Large intestine (tissue), 3 donors: ENCODE data around the gene UBE2L5. TPM values are rescaled to one million over a fixed set of nuclear protein-coding genes. Genes with fewer than 3 reads are reported as not detected.
"Not testable (repeated sequence)": the region's sequence is repeated elsewhere in the genome, so short reads cannot be mapped to it uniquely, and the experiment has no call there.

Source experiments
- DNase-seq, 2 donors: peaks; one replicate each; pipeline versions ENCODE4 v3.0.0 to v3.0.0-alpha.2; 2013
- H3K27ac ChIP-seq: one replicate; pipeline ENCODE4 v1.5.1; 2013; ENCODE audit warnings: low read length
- H3K27me3 ChIP-seq: 2 replicates; pipeline ENCODE4 v1.6.1; 2013; ENCODE audit warnings: low read length; ENCODE audit not compliant: control insufficient read depth, insufficient read depth
- H3K36me3 ChIP-seq: 2 replicates; pipeline ENCODE4 v1.6.1; 2013; ENCODE audit warnings: low read length; ENCODE audit not compliant: control insufficient read depth, insufficient read depth
- H3K4me1 ChIP-seq: one replicate; pipeline ENCODE4 v1.6.1; 2013; ENCODE audit warnings: low read length; ENCODE audit not compliant: control insufficient read depth, insufficient read depth
- H3K4me3 ChIP-seq: one replicate; pipeline ENCODE4 v1.5.1; 2013; ENCODE audit warnings: low read length
- H3K9me3 ChIP-seq: one replicate; pipeline ENCODE4 v1.6.1; 2013; ENCODE audit warnings: mild to moderate bottlenecking, low read depth, low read length, moderate library complexity; ENCODE audit not compliant: control insufficient read depth
- WGBS: methylation state at CpG from one replicate; pipeline ENCODE4 v1.1.5; 2013; ENCODE audit warnings: low lambda C conversion rate; ENCODE audit not compliant: insufficient coverage; 5-methylcytosine and 5-hydroxymethylcytosine counted together
- polyA plus RNA-seq: library from polyadenylated mRNA; unstranded; fragments of 120-200 nt; gene quantifications from one replicate; pipeline ENCODE4 v1.2.1, GENCODE V29; 2013

Gene UBE2L5
- polyA plus RNA-seq, 1 donor = 0.31 TPM

DNA sequence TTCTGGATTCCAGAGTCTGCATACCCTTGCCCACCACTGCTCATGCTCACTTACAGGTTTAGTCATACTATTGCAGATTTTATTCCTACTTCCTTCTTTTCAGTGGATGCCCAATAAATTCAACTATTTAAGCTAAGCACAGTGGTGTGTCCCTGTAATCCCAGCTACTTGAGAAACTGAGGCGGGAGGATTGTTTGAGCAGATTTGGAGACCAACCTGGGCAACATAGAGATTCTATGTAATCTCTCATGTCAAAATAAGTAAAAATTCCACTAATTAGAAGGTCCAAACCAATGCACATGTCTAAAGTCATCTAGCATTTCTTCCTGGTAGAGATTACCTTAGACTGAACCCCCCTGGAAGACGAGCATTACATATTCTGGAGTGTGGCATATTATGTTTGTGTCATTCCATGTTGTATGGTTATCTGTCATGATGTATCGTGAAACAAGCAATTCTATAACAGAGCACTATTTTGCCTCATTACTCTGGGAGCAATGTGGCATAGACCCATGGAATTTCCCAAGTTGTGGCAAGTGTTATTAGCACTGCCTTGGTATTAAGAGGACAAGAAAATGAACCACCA is 35.1 kb downstream of the UBE2L5 start:
- Histone ChIP-seq H3K4me1 (no peaks in the 10 kb centered on the region), H3K4me3 (no peak overlapping the region), H3K36me3 (peaks cover 11% of the 10 kb centered on the region), H3K27me3 (no peaks in the 10 kb centered on the region), H3K27ac (no peak overlapping the region), H3K9me3 (no peaks in the 10 kb centered on the region)
- DNase-seq = no peak
- WGBS = 100% methylated on average over 1 of the region's 3 CpGs

DNA sequence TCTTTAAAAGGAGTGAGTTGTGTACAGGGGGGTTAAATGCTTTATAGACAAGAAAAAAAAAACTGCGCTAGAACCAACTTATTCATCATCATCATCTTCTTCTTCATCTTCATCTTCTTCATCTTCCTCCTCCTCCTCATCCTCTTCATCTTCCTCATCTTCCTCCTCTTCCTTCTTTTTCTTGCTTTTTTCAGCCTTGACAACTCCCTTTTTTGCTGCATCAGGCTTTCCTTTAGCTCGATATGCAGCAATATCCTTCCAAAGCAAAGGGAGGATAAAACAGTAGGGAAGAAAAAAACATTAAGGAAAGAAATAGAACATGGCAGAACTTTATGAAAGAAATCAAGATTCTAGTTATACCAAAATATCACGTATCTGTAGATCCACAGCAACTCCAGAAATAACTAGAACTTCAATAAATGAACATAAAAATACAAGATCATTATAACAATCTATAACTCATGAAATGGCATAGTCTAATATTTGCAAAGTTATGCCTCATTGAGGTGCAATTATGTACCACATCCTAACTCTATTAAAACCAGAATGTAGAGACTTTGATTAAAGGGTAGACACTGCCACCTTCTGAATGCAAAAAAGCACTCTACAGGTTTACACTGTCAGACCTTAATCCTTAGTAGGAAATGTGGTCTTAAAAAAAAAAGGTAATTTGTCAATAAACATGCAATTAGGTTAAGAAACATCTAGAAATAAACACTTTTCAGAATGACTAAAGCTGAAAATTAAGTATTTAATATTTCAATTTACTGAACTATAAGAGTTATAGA is 39.2 kb downstream of the UBE2L5 start:
- not testable (repeated sequence) for H3K27me3 ChIP-seq, H3K9me3 ChIP-seq, H3K27ac ChIP-seq, H3K4me3 ChIP-seq
- 100% methylated on average over 2 of the region's 3 CpGs for WGBS
- peak; percentile 13 to 37 for DNase-seq
- H3K4me1 ChIP-seq = peaks cover 10% of the 10 kb centered on the region
- peaks cover 18% of the 10 kb centered on the region for H3K36me3 ChIP-seq

DNA sequence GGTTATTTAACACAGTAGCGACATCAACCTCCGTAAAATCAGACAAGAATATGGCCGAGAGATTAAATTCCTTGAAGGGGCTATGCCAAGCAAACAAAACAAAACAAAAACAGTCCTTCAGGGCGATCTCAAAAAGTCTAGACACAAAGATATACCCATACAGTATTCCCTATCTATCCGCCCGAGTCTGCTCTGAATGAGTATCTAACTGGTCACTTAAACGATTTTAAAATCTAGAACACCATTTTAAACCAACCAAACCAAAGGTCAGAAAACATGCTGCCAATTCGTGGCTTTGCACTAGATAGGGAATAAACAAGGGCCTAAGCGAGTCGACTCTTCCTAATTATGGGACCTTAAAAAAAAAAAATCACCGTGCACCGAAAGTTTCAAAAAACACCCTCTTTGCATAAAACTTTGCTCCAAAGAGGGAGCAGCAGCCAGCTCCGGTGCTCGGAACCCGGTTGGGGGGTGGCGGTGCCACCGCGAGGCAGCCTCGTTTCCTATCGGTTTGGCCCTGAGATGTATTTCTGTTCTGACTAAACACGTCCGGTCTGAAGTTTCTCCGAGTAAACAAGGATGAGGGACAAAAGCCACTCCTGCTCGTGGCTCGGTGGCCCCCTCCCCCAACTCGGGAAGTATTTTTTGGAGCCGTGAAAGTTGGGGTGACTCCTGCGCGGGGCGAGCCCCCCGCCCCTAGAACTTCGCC is 41.6 kb downstream of the UBE2L5 start:
- DNase-seq = peak; percentile 50 to 85
- peaks cover 15% of the 10 kb centered on the region for H3K36me3 ChIP-seq
- peak overlapping the region; percentile 47 for H3K4me3 ChIP-seq
- peak overlapping the region; percentile 93 for H3K27ac ChIP-seq
- H3K9me3 ChIP-seq = no peaks in the 10 kb centered on the region
- peaks cover 13% of the 10 kb centered on the region for H3K4me1 ChIP-seq
- WGBS = 0% methylated on average over 4 of the region's 32 CpGs
- H3K27me3 ChIP-seq = no peaks in the 10 kb centered on the region

DNA sequence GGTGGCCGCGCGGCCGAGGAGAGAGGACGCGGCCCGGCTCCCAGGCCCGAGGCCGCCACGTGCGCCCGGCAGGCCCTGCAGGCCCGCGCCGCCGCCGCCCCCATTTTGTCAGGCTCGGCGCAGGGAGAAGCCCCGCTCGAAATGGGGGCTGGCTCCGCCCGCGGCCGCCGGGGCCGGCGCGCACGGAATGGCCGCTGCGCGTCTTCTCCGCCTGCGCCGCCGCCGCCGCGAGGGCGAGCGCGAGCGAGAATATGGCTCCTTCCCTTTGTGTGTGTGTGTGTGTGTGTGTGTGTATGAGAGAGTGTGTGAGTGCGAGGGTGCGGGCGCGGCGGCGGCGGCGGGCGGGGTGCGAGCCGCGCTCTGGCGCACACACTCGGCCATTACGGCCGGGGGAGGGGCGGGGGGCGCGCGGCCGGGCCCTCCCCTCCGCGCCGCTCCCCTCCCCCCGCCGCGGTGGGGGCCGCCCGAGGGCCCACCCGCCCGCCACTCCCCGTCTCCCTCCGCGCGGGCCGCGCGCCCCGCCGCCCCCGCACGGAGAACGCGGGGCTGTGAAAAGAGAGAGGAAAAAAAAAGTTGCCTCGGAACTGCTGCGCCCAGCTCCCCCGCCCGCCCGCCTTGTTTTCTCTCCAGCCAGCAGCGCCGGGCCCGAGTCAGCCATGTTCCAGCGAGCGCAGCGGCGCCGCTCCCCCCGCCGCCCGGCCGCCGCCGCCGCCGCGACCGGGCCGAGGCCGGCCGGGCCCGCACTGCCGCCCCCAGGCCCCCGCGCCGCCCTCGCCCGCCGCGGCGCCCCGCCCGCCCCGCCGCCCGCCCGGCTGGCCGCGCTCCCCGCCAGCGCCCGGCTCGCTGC is 42.4 kb downstream of the UBE2L5 start:
- Histone ChIP-seq H3K27ac (peak overlapping the region; percentile 93), H3K27me3 (no peaks in the 10 kb centered on the region), H3K36me3 (peaks cover 11% of the 10 kb centered on the region), H3K4me3 (peak overlapping the region; percentile 52), H3K9me3 (no peaks in the 10 kb centered on the region), H3K4me1 (peaks cover 13% of the 10 kb centered on the region)
- no CpG with 5 or more reads among the region's 136 CpGs for WGBS
- peak; percentile 75 to 91 for DNase-seq

DNA sequence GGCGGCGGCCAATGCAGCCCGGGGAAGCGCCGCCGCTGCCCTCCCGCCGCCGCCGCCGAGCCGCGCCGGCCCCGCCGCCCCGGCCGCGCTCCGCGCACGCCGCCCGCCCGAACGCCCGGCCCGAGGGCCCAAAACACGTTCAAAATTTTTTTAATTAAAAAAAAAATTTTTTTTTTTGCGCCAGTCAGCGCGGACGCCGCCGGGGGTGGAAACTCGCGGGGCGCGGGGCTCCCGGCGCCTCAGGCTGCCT is 43.0 kb downstream of the UBE2L5 start:
- WGBS = no CpG with 5 or more reads among the region's 41 CpGs
- Histone ChIP-seq H3K4me3 (peak overlapping the region; percentile 45), H3K36me3 (peaks cover 11% of the 10 kb centered on the region), H3K27me3 (no peaks in the 10 kb centered on the region), H3K27ac (peak overlapping the region; percentile 79), H3K4me1 (peaks cover 13% of the 10 kb centered on the region), H3K9me3 (no peaks in the 10 kb centered on the region)
- no peak for DNase-seq

DNA sequence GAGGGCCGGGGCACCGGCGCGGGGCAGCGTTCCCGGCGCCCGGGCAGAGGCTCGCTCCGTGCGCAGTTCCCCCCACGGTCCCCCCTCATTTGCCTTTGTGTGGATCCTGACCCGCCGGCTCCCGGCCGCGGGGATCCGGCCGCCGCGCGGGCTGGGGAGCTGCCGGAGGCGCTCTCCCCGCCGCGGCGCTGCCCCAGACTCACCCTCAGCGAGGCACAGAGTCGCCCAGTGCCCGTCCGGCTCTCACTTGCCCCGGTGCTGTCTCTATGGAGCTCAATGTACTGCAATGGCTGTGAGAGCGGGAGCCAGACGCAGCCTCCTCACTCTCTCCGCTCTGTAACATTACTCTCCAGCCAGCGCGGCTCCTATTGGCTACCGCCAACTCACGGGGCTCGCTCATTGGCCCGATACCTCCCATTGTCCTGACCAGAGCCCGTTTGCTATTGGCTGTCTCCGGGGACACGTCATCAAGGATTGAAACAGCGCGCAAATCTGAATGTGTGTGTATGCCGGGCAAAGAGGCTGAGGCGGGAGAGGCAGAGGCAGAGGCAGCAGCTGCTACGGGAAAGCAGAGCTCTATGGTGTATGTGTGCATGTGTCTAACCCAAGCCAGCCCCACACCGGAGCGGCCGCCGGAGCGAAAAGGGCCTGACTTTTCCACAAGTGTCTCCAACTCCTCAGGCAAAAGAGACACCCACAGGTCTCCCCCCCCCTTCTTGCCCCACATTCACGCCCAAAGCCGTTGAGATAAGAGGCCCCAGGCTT is 43.5 kb downstream of the UBE2L5 start, which contains the start of gene HMGB1:
TSS of gene HMGB1 (minus strand) at position 344 of the 765 bp plus-strand sequence. CDS start 2,256 bp downstream, outside the sequence.
- no CpG with 5 or more reads among the region's 57 CpGs for WGBS
- Histone ChIP-seq H3K27ac (peak within 1 kb of the TSS; percentile 93), H3K9me3 (no peaks in the 10 kb centered on the region), H3K27me3 (no peaks in the 10 kb centered on the region), H3K36me3 (peaks cover 11% of the 10 kb centered on the region), H3K4me1 (peaks cover 13% of the 10 kb centered on the region), H3K4me3 (peak within 1 kb of the TSS; percentile 52)
- peak; percentile 98 to 99 for DNase-seq

DNA sequence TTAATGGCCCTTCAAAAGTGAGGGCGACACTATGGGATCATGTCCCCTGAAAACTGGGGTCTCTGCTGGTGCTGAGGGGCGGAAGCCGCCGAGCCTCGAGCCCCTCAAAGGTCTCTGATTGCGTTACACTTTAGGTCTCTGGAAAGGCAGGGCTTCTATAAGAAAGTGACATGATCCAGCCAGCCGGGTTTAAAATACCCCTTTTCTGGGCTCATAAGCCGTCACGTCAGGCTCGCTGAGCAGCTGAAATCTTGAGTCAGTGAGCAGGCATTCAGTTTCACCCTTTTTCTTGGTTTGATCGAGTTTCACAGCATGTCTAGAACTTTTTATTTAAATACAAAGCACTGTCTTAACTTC is 44.0 kb downstream of the UBE2L5 start:
- H3K4me3 ChIP-seq = peak overlapping the region; percentile 17

DNA sequence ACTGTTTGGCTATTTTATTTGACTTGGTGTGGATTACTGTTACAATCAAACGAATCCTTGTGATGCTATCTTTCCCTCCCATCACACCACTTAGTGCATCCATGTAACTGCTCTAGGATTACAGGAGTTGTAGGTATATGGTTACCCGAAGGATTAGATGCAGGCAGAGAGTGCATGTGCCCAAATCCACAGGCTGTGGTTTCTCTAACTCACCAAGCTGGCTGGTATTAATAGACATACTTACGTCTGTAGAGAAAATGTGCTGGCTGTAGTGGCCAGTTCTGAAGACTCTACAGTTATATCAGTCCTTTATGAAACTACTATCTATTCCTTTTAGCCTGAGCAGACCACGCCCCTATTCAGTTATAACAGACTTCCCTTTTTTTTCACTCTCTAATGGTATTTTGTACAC is 44.6 kb downstream of the UBE2L5 start:
- no peaks in the 10 kb centered on the region for H3K9me3 ChIP-seq
- 67% methylated on average over 1 of the region's 4 CpGs for WGBS
- H3K27me3 ChIP-seq = no peaks in the 10 kb centered on the region
- H3K4me1 ChIP-seq = peaks cover 13% of the 10 kb centered on the region
- peaks cover 11% of the 10 kb centered on the region for H3K36me3 ChIP-seq
- H3K27ac ChIP-seq = no peak overlapping the region
- no peak for DNase-seq
- H3K4me3 ChIP-seq = no peak overlapping the region

More for the DNA sequence above, 44.0 kb downstream of the UBE2L5 start:
- DNase-seq = no peak
- Histone ChIP-seq H3K4me1 (peaks cover 13% of the 10 kb centered on the region), H3K27me3 (no peaks in the 10 kb centered on the region), H3K27ac (no peak overlapping the region), H3K36me3 (peaks cover 11% of the 10 kb centered on the region), H3K9me3 (no peaks in the 10 kb centered on the region)
- WGBS = 0% methylated on average over 1 of the region's 11 CpGs

DNA sequence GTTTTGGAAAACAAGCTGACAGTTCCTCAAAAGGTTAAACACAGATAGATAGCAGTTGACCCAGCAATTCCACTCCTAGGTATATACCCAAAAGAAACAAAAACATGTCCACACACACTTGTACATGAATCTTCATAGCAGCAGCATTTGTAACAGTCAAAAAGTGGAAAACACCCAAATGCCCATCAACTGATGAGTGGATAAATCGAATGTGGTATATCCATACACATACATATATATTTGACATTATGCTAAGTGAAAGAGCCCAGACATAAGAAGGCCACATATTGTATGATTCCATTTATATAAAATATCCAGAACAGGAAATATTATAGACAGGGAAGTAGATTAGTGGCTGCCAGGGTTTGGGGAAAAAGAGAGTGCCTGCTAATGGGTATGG is 51.4 kb downstream of the UBE2L5 start:
- WGBS = no CpG with 5 or more reads among the region's 1 CpG
- Histone ChIP-seq H3K4me3 (no peak overlapping the region), H3K36me3 (no peaks in the 10 kb centered on the region), H3K27ac (no peak overlapping the region), H3K27me3 (no peaks in the 10 kb centered on the region), H3K4me1 (no peaks in the 10 kb centered on the region), H3K9me3 (no peaks in the 10 kb centered on the region)
- no peak for DNase-seq
